CD4-positive, CD25-positive, alpha-beta regulatory T cell (primary cell): ENCODE data around the gene ZNF366. TPM values are rescaled to one million over a fixed set of nuclear protein-coding genes. Genes with fewer than 3 reads are reported as not detected.

Experiments used
- ATAC-seq, 2 donors: fragments of 150-1000 bp; cut with Tn5 transposase; one replicate each; pipeline ENCODE4 v1.10.0; 2021; ENCODE audit warnings: low read depth in 2 of 2, moderate number of reproducible peaks in 2 of 2, moderate library complexity in 1 of 2
- DNase-seq, 3 donors: peaks; one replicate each; pipeline versions ENCODE4 v3.0.0 to v3.0.0-alpha.2; 2012 to 2022; ENCODE audit warnings: mixed read lengths in 1 of 3
- H3K27ac ChIP-seq: one replicate; pipeline ENCODE4 v1.7.0; 2013; ENCODE audit warnings: mild to moderate bottlenecking, low read length; ENCODE audit not compliant: insufficient read depth, poor library complexity, severe bottlenecking
- H3K27me3 ChIP-seq: one replicate; pipeline ENCODE4 v1.7.0; 2013; ENCODE audit warnings: low read length; ENCODE audit not compliant: control insufficient read depth, insufficient read depth
- H3K36me3 ChIP-seq: one replicate; pipeline ENCODE4 v1.7.0; 2013; ENCODE audit warnings: mild to moderate bottlenecking, low read length, moderate library complexity; ENCODE audit not compliant: control insufficient read depth, insufficient read depth
- H3K4me1 ChIP-seq: 2 replicates; pipeline ENCODE4 v1.7.0; 2013; ENCODE audit warnings: mild to moderate bottlenecking, low read length; ENCODE audit not compliant: insufficient read depth, control insufficient read depth, poor library complexity, severe bottlenecking
- H3K4me3 ChIP-seq: one replicate; pipeline ENCODE4 v1.7.0; 2013; ENCODE audit warnings: low read depth, mild to moderate bottlenecking, low read length, moderate library complexity
- H3K9me3 ChIP-seq, 2 experiments: 1 replicate in 1 of 2; 2 replicates in 1 of 2; pipeline ENCODE4 v1.7.0; 2013; ENCODE audit warnings: low read length in 2 of 2, mild to moderate bottlenecking in 1 of 2, moderate library complexity in 1 of 2; ENCODE audit not compliant: control insufficient read depth in 2 of 2
- H3K27ac Mint-ChIP-seq, 3 donors: one replicate each; pipeline ENCODE4 v1.8.0; 2020 to 2022; ENCODE audit warnings: mild to moderate bottlenecking in 3 of 3, mixed read lengths in 3 of 3, moderate library complexity in 2 of 3
- H3K27me3 Mint-ChIP-seq: one replicate; pipeline ENCODE4 v1.8.0; 2022; ENCODE audit warnings: mild to moderate bottlenecking, mixed read lengths
- H3K36me3 Mint-ChIP-seq: one replicate; pipeline ENCODE4 v1.8.0; 2020; ENCODE audit warnings: mixed read lengths
- H3K4me1 Mint-ChIP-seq, 4 donors: one replicate each; pipeline ENCODE4 v1.8.0; 2020 to 2022; ENCODE audit warnings: mixed read lengths in 4 of 4, mild to moderate bottlenecking in 1 of 4
- H3K4me3 Mint-ChIP-seq, 4 donors: one replicate each; pipeline ENCODE4 v1.8.0; 2020 to 2022; ENCODE audit warnings: mild to moderate bottlenecking in 4 of 4, mixed read lengths in 4 of 4, moderate library complexity in 3 of 4
- H3K9me3 Mint-ChIP-seq, 7 donors: one replicate each; pipeline ENCODE4 v1.8.0; 2020 to 2022; ENCODE audit warnings: mixed read lengths in 7 of 7, mild to moderate bottlenecking in 3 of 7, moderate library complexity in 2 of 7
- polyA plus RNA-seq, 4 donors: library from polyadenylated mRNA; unstranded; fragments of 300-500 nt; fragmentation: Illumina TruSeq; gene quantifications; one replicate each; pipeline ENCODE4 v1.2.3, GENCODE V29; 2021
- total RNA-seq: library from RNA; stranded (reverse); gene quantifications from one replicate; pipeline ENCODE4 v1.2.3, GENCODE V29; 2022

ZNF366 gene
- total and polyA plus RNA-seq, 5 donors from 2014 or later, result not detected

GRCh38 chr5:72488756-72489155, 18.5 kb downstream of the ZNF366 start:
- Histone ChIP-seq H3K27ac (no peak overlapping the region), H3K9me3 (no peaks in the 10 kb centered on the region), H3K4me3 (no peak overlapping the region), H3K4me1 (no peaks in the 10 kb centered on the region), H3K27me3 (no peaks in the 10 kb centered on the region), H3K36me3 (no peaks in the 10 kb centered on the region)
- Mint-ChIP-seq H3K27me3 (peaks cover 5% of the 10 kb centered on the region), H3K4me3 (no peak overlapping the region), H3K27ac (no peak overlapping the region), H3K9me3 (peaks cover 0 to 2% (median 0%) of the 10 kb centered on the region in 7 donors), H3K36me3 (no peaks in the 10 kb centered on the region), H3K4me1 (no peaks in the 10 kb centered on the region)
- ATAC-seq, result no peak
- no peak for DNase-seq

GRCh38 chr5:72487177-72487576, 20.0 kb downstream of the ZNF366 start:
- Mint-ChIP-seq H3K27me3 (no peaks in the 10 kb centered on the region), H3K4me3 (no peak overlapping the region), H3K9me3 (peaks cover 0 to 2% (median 0%) of the 10 kb centered on the region in 7 donors), H3K4me1 (no peaks in the 10 kb centered on the region), H3K27ac (no peak overlapping the region), H3K36me3 (no peaks in the 10 kb centered on the region)
- Histone ChIP-seq H3K36me3 (no peaks in the 10 kb centered on the region), H3K9me3 (no peaks in the 10 kb centered on the region), H3K4me1 (no peaks in the 10 kb centered on the region), H3K27me3 (no peaks in the 10 kb centered on the region), H3K27ac (no peak overlapping the region), H3K4me3 (no peak overlapping the region)
- DNase-seq (no peak), ATAC-seq (no peak)

GRCh38 chr5:72486371-72486770, 20.8 kb downstream of the ZNF366 start:
- no peaks in the 10 kb centered on the region for H3K27me3 Mint-ChIP-seq
- ATAC-seq (peak in 1 of 2 donors; percentile 18), DNase-seq (no peak)
- no peaks in the 10 kb centered on the region for H3K9me3 Mint-ChIP-seq
- H3K9me3 ChIP-seq, result no peaks in the 10 kb centered on the region
- H3K4me3 ChIP-seq, result no peak overlapping the region
- H3K36me3 ChIP-seq, result no peaks in the 10 kb centered on the region
- H3K36me3 Mint-ChIP-seq, result no peaks in the 10 kb centered on the region
- H3K27ac ChIP-seq, result no peak overlapping the region
- H3K27me3 ChIP-seq, result no peaks in the 10 kb centered on the region
- no peak overlapping the region for H3K4me3 Mint-ChIP-seq
- H3K4me1 Mint-ChIP-seq, result no peaks in the 10 kb centered on the region
- no peaks in the 10 kb centered on the region for H3K4me1 ChIP-seq
- no peak overlapping the region for H3K27ac Mint-ChIP-seq

- Mint-ChIP-seq H3K9me3 (no peaks in the 10 kb centered on the region), H3K27ac (no peak overlapping the region), H3K27me3 (no peaks in the 10 kb centered on the region), H3K36me3 (no peaks in the 10 kb centered on the region), H3K4me1 (no peaks in the 10 kb centered on the region), H3K4me3 (no peak overlapping the region)
- Histone ChIP-seq H3K9me3 (no peaks in the 10 kb centered on the region), H3K36me3 (no peaks in the 10 kb centered on the region), H3K4me1 (no peaks in the 10 kb centered on the region), H3K27ac (no peak overlapping the region), H3K4me3 (no peak overlapping the region), H3K27me3 (no peaks in the 10 kb centered on the region)
- ATAC-seq, result no peak
- no peak for DNase-seq
These were observed 21.7 kb downstream of the ZNF366 start for GRCh38 chr5:72485430-72485974.

- no peak for ATAC-seq
- Histone ChIP-seq H3K9me3 (no peaks in the 10 kb centered on the region), H3K27ac (no peak overlapping the region), H3K4me3 (no peak overlapping the region), H3K4me1 (no peaks in the 10 kb centered on the region), H3K27me3 (no peaks in the 10 kb centered on the region), H3K36me3 (no peaks in the 10 kb centered on the region)
- no peaks in the 10 kb centered on the region for H3K27me3 Mint-ChIP-seq
- H3K4me1 Mint-ChIP-seq, result no peaks in the 10 kb centered on the region
- peaks cover 0 to 2% (median 0%) of the 10 kb centered on the region in 7 donors for H3K9me3 Mint-ChIP-seq
- no peak overlapping the region for H3K27ac Mint-ChIP-seq
- no peak for DNase-seq
- no peak overlapping the region for H3K4me3 Mint-ChIP-seq
- no peaks in the 10 kb centered on the region for H3K36me3 Mint-ChIP-seq
These were observed 25.2 kb downstream of the ZNF366 start for GRCh38 chr5:72482046-72482445.

- Mint-ChIP-seq H3K4me1 (no peaks in the 10 kb centered on the region), H3K9me3 (peaks cover 0 to 2% (median 0%) of the 10 kb centered on the region in 7 donors), H3K27me3 (no peaks in the 10 kb centered on the region), H3K4me3 (no peak overlapping the region), H3K36me3 (no peaks in the 10 kb centered on the region), H3K27ac (no peak overlapping the region)
- DNase-seq (no peak), ATAC-seq (no peak)
- Histone ChIP-seq H3K4me3 (no peak overlapping the region), H3K36me3 (no peaks in the 10 kb centered on the region), H3K4me1 (no peaks in the 10 kb centered on the region), H3K9me3 (no peaks in the 10 kb centered on the region), H3K27me3 (no peaks in the 10 kb centered on the region), H3K27ac (no peak overlapping the region)
These were observed 26.4 kb downstream of the ZNF366 start for GRCh38 chr5:72480841-72481240.

GRCh38 chr5:72479921-72480320, 27.3 kb downstream of the ZNF366 start:
- H3K27me3 Mint-ChIP-seq, result no peaks in the 10 kb centered on the region
- no peaks in the 10 kb centered on the region for H3K9me3 ChIP-seq

GRCh38 chr5:72478684-72479083, 28.5 kb downstream of the ZNF366 start:
- Mint-ChIP-seq H3K4me1 (no peaks in the 10 kb centered on the region), H3K9me3 (peaks cover 0 to 2% (median 0%) of the 10 kb centered on the region in 7 donors), H3K4me3 (no peak overlapping the region), H3K27ac (no peak overlapping the region), H3K36me3 (no peaks in the 10 kb centered on the region), H3K27me3 (no peaks in the 10 kb centered on the region)
- Histone ChIP-seq H3K4me3 (no peak overlapping the region), H3K36me3 (no peaks in the 10 kb centered on the region), H3K4me1 (no peaks in the 10 kb centered on the region), H3K27me3 (peaks cover 2% of the 10 kb centered on the region), H3K9me3 (no peaks in the 10 kb centered on the region), H3K27ac (no peak overlapping the region)
- no peak for ATAC-seq
- DNase-seq, result no peak

More at GRCh38 chr5:72479921-72480320, 27.3 kb downstream of the ZNF366 start:
- peaks cover 0 to 2% (median 0%) of the 10 kb centered on the region in 7 donors for H3K9me3 Mint-ChIP-seq
- Histone ChIP-seq H3K27ac (no peak overlapping the region), H3K4me3 (no peak overlapping the region), H3K36me3 (no peaks in the 10 kb centered on the region), H3K27me3 (no peaks in the 10 kb centered on the region), H3K4me1 (no peaks in the 10 kb centered on the region)
- no peaks in the 10 kb centered on the region for H3K4me1 Mint-ChIP-seq
- ATAC-seq (no peak), DNase-seq (no peak)
- no peak overlapping the region for H3K27ac Mint-ChIP-seq
- H3K36me3 Mint-ChIP-seq, result no peaks in the 10 kb centered on the region
- H3K4me3 Mint-ChIP-seq, result no peak overlapping the region
